Measurements from ENCODE around the gene LRRC4C. TPM values are rescaled to one million over a fixed set of nuclear protein-coding genes. Genes with fewer than 3 reads are reported as not detected.
A peak's percentile ranks its signal among the peaks of the same experiment; 100 is the strongest.

Gene LRRC4C
- total RNA-seq, 2 donors from 2014 or later = 0.84 to 0.95 TPM

DNA sequence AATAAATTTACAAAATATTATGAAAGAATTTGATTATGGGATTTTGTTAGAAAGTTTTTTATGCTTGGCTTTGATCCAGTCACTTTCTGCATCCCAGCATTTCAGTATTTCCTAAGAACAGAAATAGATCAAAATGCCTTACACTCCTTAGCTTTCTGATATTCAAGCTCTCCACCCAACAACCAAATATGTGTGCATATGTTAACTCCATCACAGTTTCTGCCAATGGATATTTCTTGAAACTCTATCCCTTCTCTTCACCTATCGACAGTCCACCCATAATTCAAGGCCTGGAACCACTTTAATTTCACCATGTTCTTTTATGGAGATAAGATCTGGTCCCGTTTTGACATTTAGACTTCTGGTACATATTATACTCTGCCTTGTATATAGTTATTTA, 565.0 kb downstream of the LRRC4C start:
- TF ChIP-seq, protein P1, sequence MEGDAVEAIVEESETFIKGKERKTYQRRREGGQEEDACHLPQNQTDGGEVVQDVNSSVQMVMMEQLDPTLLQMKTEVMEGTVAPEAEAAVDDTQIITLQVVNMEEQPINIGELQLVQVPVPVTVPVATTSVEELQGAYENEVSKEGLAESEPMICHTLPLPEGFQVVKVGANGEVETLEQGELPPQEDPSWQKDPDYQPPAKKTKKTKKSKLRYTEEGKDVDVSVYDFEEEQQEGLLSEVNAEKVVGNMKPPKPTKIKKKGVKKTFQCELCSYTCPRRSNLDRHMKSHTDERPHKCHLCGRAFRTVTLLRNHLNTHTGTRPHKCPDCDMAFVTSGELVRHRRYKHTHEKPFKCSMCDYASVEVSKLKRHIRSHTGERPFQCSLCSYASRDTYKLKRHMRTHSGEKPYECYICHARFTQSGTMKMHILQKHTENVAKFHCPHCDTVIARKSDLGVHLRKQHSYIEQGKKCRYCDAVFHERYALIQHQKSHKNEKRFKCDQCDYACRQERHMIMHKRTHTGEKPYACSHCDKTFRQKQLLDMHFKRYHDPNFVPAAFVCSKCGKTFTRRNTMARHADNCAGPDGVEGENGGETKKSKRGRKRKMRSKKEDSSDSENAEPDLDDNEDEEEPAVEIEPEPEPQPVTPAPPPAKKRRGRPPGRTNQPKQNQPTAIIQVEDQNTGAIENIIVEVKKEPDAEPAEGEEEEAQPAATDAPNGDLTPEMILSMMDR (conservative IDR thresholded peaks at IDR 0.05) = no peak
- Histone ChIP-seq H3K4me3 (ENCODE audit: low read length) (no peak overlapping the region), H3K4me1 (ENCODE audit: control insufficient read depth, insufficient read depth, low read length) (no peaks in the 10 kb centered on the region), H3K36me3 (ENCODE audit: control insufficient read depth, insufficient read depth, low read length) (no peaks in the 10 kb centered on the region), H3K9ac (ENCODE audit: extremely low read depth, low read length, poor library complexity, severe bottlenecking) (no peak overlapping the region), H3K9me3 (ENCODE audit: control insufficient read depth, low read length) (no peaks in the 10 kb centered on the region), H3K27me3 (ENCODE audit: control insufficient read depth, insufficient read depth, low read length, poor library complexity, severe bottlenecking) (no peaks in the 10 kb centered on the region), H3K27ac (ENCODE audit: low read depth, low read length) (no peak overlapping the region)
- no peaks in the 10 kb centered on the region for H3K36me3 Mint-ChIP-seq (ENCODE audit: low read depth)
- no peaks in the 10 kb centered on the region for H3K4me1 Mint-ChIP-seq
- no peak overlapping the region for H3K27ac Mint-ChIP-seq
- no peaks in the 10 kb centered on the region for H3K27me3 Mint-ChIP-seq (ENCODE audit: insufficient read depth)
- WGBS, 2 experiments (ENCODE audit: insufficient coverage in 1 of 2, insufficient read length in 1 of 2) = 90 to 100% methylated on average over 1 to 2 of the region's 2 CpGs
- peaks cover 4% of the 10 kb centered on the region for H3K9me3 Mint-ChIP-seq
- H3K4me3 Mint-ChIP-seq = no peak overlapping the region
- DNase-seq = no peak

GRCh38 chr11:40885250-40885954, 574.0 kb downstream of the LRRC4C start:
- DNase-seq = no peak
- Histone ChIP-seq H3K4me1 (ENCODE audit: control insufficient read depth, insufficient read depth, low read length) (no peaks in the 10 kb centered on the region), H3K9ac (ENCODE audit: extremely low read depth, low read length, poor library complexity, severe bottlenecking) (no peak overlapping the region), H3K27ac (ENCODE audit: low read depth, low read length) (peak overlapping the region; percentile 21), H3K4me3 (ENCODE audit: low read length) (no peak overlapping the region), H3K36me3 (ENCODE audit: control insufficient read depth, insufficient read depth, low read length) (no peaks in the 10 kb centered on the region), H3K9me3 (ENCODE audit: control insufficient read depth, low read length) (no peaks in the 10 kb centered on the region), H3K27me3 (ENCODE audit: control insufficient read depth, insufficient read depth, low read length, poor library complexity, severe bottlenecking) (no peaks in the 10 kb centered on the region)
- WGBS, 2 experiments (ENCODE audit: insufficient coverage in 1 of 2, insufficient read length in 1 of 2) = no CpG with 5 or more reads among the region's 2 CpGs
- no peaks in the 10 kb centered on the region for H3K36me3 Mint-ChIP-seq (ENCODE audit: low read depth)
- no peaks in the 10 kb centered on the region for H3K27me3 Mint-ChIP-seq (ENCODE audit: insufficient read depth)
- no peak overlapping the region for H3K27ac Mint-ChIP-seq
- no peaks in the 10 kb centered on the region for H3K4me1 Mint-ChIP-seq
- TF ChIP-seq, protein P1 (conservative IDR thresholded peaks at IDR 0.05) = no peak
- H3K4me3 Mint-ChIP-seq = no peak overlapping the region
- no peaks in the 10 kb centered on the region for H3K9me3 Mint-ChIP-seq

- H3K4me1 Mint-ChIP-seq = no peaks in the 10 kb centered on the region
- Histone ChIP-seq H3K27ac (ENCODE audit: low read depth, low read length) (no peak overlapping the region), H3K4me3 (ENCODE audit: low read length) (no peak overlapping the region), H3K9me3 (ENCODE audit: control insufficient read depth, low read length) (no peaks in the 10 kb centered on the region), H3K27me3 (ENCODE audit: control insufficient read depth, insufficient read depth, low read length, poor library complexity, severe bottlenecking) (no peaks in the 10 kb centered on the region), H3K36me3 (ENCODE audit: control insufficient read depth, insufficient read depth, low read length) (no peaks in the 10 kb centered on the region), H3K4me1 (ENCODE audit: control insufficient read depth, insufficient read depth, low read length) (no peaks in the 10 kb centered on the region), H3K9ac (ENCODE audit: extremely low read depth, low read length, poor library complexity, severe bottlenecking) (no peak overlapping the region)
- no peak overlapping the region for H3K4me3 Mint-ChIP-seq
- no peaks in the 10 kb centered on the region for H3K36me3 Mint-ChIP-seq (ENCODE audit: low read depth)
- H3K27ac Mint-ChIP-seq = no peak overlapping the region
- 82 to 96% methylated on average over 1 to 3 of the region's 3 CpGs for WGBS, 2 experiments (ENCODE audit: insufficient coverage in 1 of 2, insufficient read length in 1 of 2)
- TF ChIP-seq, protein P1 (conservative IDR thresholded peaks at IDR 0.05) = no peak
- H3K9me3 Mint-ChIP-seq = no peaks in the 10 kb centered on the region
- DNase-seq = no peak
- H3K27me3 Mint-ChIP-seq (ENCODE audit: insufficient read depth) = no peaks in the 10 kb centered on the region
Measured at GRCh38 chr11:40882301-40882700, 577.2 kb downstream of the LRRC4C start.

All from endodermal cell (in vitro differentiated cells).